ENCODE data around the gene CSNK1G1.
A peak's percentile ranks its signal among the peaks of the same experiment; 100 is the strongest.

CSNK1G1 gene

GRCh38 chr15:64151727-64152506, 204.1 kb downstream of the CSNK1G1 start, which contains the start of gene SNX22:
TSS of gene SNX22 (plus strand) at chr15:64151731. CDS start at chr15:64151776, 45 bp downstream.
- no peaks in the 10 kb centered on the region for H3K9me3 Mint-ChIP-seq
- no peak for TF ChIP-seq CTCF (IDR thresholded peaks at IDR 0.05; ENCODE audit: unreplicated experiment in 3 of 3)
- H3K4me3 Mint-ChIP-seq = peak within 1 kb of the TSS; percentile 83 to 87 (median 84)
- no peak within 1 kb of the TSS for H3K27ac Mint-ChIP-seq
- H3K4me1 Mint-ChIP-seq = peaks cover 29% of the 10 kb centered on the region
- peaks cover 19% of the 10 kb centered on the region for H3K36me3 Mint-ChIP-seq (ENCODE audit: low read depth)
- peaks cover 34% of the 10 kb centered on the region for H3K27me3 Mint-ChIP-seq (ENCODE audit: low read depth)

- Mint-ChIP-seq H3K9me3 (no peaks in the 10 kb centered on the region), H3K4me3 (peak overlapping the region; percentile 33 to 87 (median 33)), H3K27ac (peak overlapping the region in 1 of 3 experiments; percentile 14), H3K4me1 (peaks cover 34% of the 10 kb centered on the region), H3K36me3 (ENCODE audit: low read depth) (peaks cover 5% of the 10 kb centered on the region), H3K27me3 (ENCODE audit: low read depth) (peaks cover 34% of the 10 kb centered on the region)
- no peak for TF ChIP-seq CTCF (IDR thresholded peaks at IDR 0.05; ENCODE audit: unreplicated experiment in 3 of 3)
These were observed 205.9 kb downstream of the CSNK1G1 start for GRCh38 chr15:64149893-64150578.

GRCh38 chr15:64149424-64149823, 206.5 kb downstream of the CSNK1G1 start:
- H3K4me1 Mint-ChIP-seq = peaks cover 32% of the 10 kb centered on the region
- H3K36me3 Mint-ChIP-seq (ENCODE audit: low read depth) = peaks cover 9% of the 10 kb centered on the region
- H3K4me3 Mint-ChIP-seq = peak overlapping the region; percentile 33 to 87 (median 33)
- peak overlapping the region in 1 of 3 experiments; percentile 14 for H3K27ac Mint-ChIP-seq
- no peak for TF ChIP-seq CTCF (IDR thresholded peaks at IDR 0.05; ENCODE audit: unreplicated experiment in 3 of 3)
- no peaks in the 10 kb centered on the region for H3K9me3 Mint-ChIP-seq
- H3K27me3 Mint-ChIP-seq (ENCODE audit: low read depth) = peaks cover 34% of the 10 kb centered on the region

GRCh38 chr15:64148581-64148980, 207.4 kb downstream of the CSNK1G1 start:
- peak overlapping the region in 1 of 3 experiments; percentile 29 for H3K4me3 Mint-ChIP-seq
- no peak for TF ChIP-seq CTCF (IDR thresholded peaks at IDR 0.05; ENCODE audit: unreplicated experiment in 3 of 3)

GRCh38 chr15:64148168-64148567, 207.8 kb downstream of the CSNK1G1 start:
- Mint-ChIP-seq H3K4me1 (peaks cover 19% of the 10 kb centered on the region), H3K36me3 (ENCODE audit: low read depth) (peaks cover 18% of the 10 kb centered on the region), H3K4me3 (no peak overlapping the region), H3K27ac (no peak overlapping the region), H3K27me3 (ENCODE audit: low read depth) (peaks cover 26% of the 10 kb centered on the region), H3K9me3 (no peaks in the 10 kb centered on the region)
- no peak for TF ChIP-seq CTCF (IDR thresholded peaks at IDR 0.05; ENCODE audit: unreplicated experiment in 3 of 3)

More at GRCh38 chr15:64148581-64148980, 207.4 kb downstream of the CSNK1G1 start:
- H3K9me3 Mint-ChIP-seq = no peaks in the 10 kb centered on the region
- H3K4me1 Mint-ChIP-seq = peaks cover 23% of the 10 kb centered on the region
- peaks cover 14% of the 10 kb centered on the region for H3K36me3 Mint-ChIP-seq (ENCODE audit: low read depth)
- H3K27me3 Mint-ChIP-seq (ENCODE audit: low read depth) = peaks cover 30% of the 10 kb centered on the region
- no peak overlapping the region for H3K27ac Mint-ChIP-seq
